ENCODE results near the gene PODNL1. TPM values are rescaled to one million over a fixed set of nuclear protein-coding genes. Genes with fewer than 3 reads are reported as not detected.

The PODNL1 gene
- total RNA-seq, 1 experiment from 2014 or later = 1.1 TPM

- H3K4me3 Mint-ChIP-seq = no peak overlapping the region
- ATAC-seq (no peak), DNase-seq (ENCODE audit: low spot score) (no peak)
- H3K9me3 Mint-ChIP-seq = no peaks in the 10 kb centered on the region
- H3K27ac Mint-ChIP-seq = no peak overlapping the region
- peaks cover 42% of the 10 kb centered on the region for H3K4me1 Mint-ChIP-seq
- ChIA-PET POLR2A (no interaction called here), CTCF (interaction anchor here (0.5 to 1.8 kb wide), 2 partner anchors 50 to 402 kb away, joined by 4 to 10 read pairs; partner anchors contain the start of gene IL27RA)
- no peaks in the 10 kb centered on the region; the same call in 1 of the 2 replicates for H3K27me3 Mint-ChIP-seq (ENCODE audit: low read depth)
- TF ChIP-seq ERG (CRISPR knock-in tag; IDR thresholded peaks at IDR 0.05) (no peak), ZNF671 (CRISPR knock-in tag; IDR thresholded peaks at IDR 0.05) (no peak), RORB (CRISPR knock-in tag; IDR thresholded peaks at IDR 0.05) (no peak), JUN (CRISPR knock-in tag; IDR thresholded peaks at IDR 0.05) (no peak), ZBTB21 (CRISPR knock-in tag; IDR thresholded peaks at IDR 0.05; ENCODE audit: borderline replicate concordance) (no peak), IRF1 (CRISPR knock-in tag; IDR thresholded peaks at IDR 0.05) (no peak), RELA (CRISPR knock-in tag; IDR thresholded peaks at IDR 0.05; ENCODE audit: borderline replicate concordance) (no peak), OVOL2 (CRISPR knock-in tag; IDR thresholded peaks at IDR 0.05; ENCODE audit: borderline replicate concordance) (no peak), TP53 (CRISPR knock-in tag; IDR thresholded peaks at IDR 0.05) (no peak), ATF6 (CRISPR knock-in tag; IDR thresholded peaks at IDR 0.05) (no peak), ATF3 (CRISPR knock-in tag; conservative IDR thresholded peaks at IDR 0.05) (no peak), ZNF263 (CRISPR knock-in tag; IDR thresholded peaks at IDR 0.05; ENCODE audit: low read depth) (no peak), CREB1 (CRISPR knock-in tag; IDR thresholded peaks at IDR 0.05) (no peak), ZNF425 (CRISPR knock-in tag; conservative IDR thresholded peaks at IDR 0.05) (no peak), STAT6 (CRISPR knock-in tag; conservative IDR thresholded peaks at IDR 0.05; ENCODE audit: low read depth) (no peak)
- no peaks in the 10 kb centered on the region for H3K36me3 Mint-ChIP-seq
Measured at GRCh38 chr19:13981988-13982501, 43.8 kb upstream of the PODNL1 start.

GRCh38 chr19:13981467-13981866 is 43.2 kb upstream of the PODNL1 start:
- no peaks in the 10 kb centered on the region for H3K9me3 Mint-ChIP-seq
- DNase-seq (ENCODE audit: low spot score) (no peak), ATAC-seq (no peak)
- H3K27me3 Mint-ChIP-seq (ENCODE audit: low read depth) = no peaks in the 10 kb centered on the region; the same call in 1 of the 2 replicates
- CTCF ChIA-PET = interaction anchor here (0.7 to 1.8 kb wide), 4 partner anchors 21 to 67 kb away, joined by 3 to 10 read pairs (median 4); partner anchors contain the start of gene IL27RA
- peaks cover 1% of the 10 kb centered on the region; the same call in 1 of the 2 replicates for H3K36me3 Mint-ChIP-seq
- POLR2A ChIA-PET = no interaction called here
- no peak for TF ChIP-seq OVOL2 (CRISPR knock-in tag; IDR thresholded peaks at IDR 0.05; ENCODE audit: borderline replicate concordance)
- H3K4me1 Mint-ChIP-seq = peaks cover 37% of the 10 kb centered on the region
- H3K4me3 Mint-ChIP-seq = no peak overlapping the region
- H3K27ac Mint-ChIP-seq = no peak overlapping the region
